ENCODE data around the gene GEN1.

- TF ChIP-seq CTCF (IDR thresholded peaks at IDR 0.05), result no peak
- no peak for TF ChIP-seq EP300 (IDR thresholded peaks at IDR 0.05)
Observed at GRCh38 chr2:17827316-17827715, 73.4 kb downstream of the GEN1 start.

Data from ovary (tissue), 3 donors.